ENCODE data around the gene CD226.
"Not testable (repeated sequence)": the region's sequence is repeated elsewhere in the genome, so short reads cannot be mapped to it uniquely, and the experiment has no call there.

The CD226 gene

DNA sequence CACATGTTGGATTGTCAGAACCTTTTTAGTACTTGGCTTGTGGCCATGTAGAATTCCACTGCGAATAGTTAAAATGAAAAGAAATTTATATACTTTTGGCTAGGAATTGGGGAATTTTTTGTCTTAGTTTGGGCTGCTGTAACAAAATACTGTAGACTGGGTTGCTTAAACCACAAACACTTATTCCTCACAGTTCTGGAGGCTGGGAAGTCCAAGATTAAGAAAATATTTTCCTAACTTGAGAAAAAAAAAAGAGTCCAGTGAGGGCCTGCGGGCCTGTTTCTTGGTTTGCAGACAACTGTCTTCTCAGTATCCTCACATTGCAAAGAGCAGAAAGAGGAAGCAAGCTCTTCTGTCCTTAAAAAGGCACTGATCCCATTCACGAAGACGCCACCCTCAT, 81.9 kb downstream of the CD226 start:
- peak; percentile 9 to 33 for DNase-seq

DNA sequence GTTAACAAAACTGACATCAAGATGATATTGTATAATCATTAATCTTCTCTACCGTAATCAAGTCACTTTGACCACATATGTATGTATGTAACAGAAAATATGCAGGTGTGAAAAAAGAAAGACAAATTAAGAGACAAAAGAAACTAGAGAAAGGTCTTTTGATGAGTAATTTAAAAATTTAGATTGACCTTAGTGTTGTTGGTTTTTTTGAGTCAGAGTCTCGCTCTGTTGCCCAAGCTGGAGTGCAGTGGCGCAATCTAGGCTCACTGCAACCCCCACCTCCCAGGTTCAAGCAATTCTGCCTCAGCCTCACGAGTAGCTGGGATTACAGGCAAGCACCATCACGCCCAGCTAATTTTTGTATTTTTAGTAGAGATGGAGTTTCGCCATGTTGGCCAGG, 82.9 kb downstream of the CD226 start:
- not testable (repeated sequence) for DNase-seq

DNA sequence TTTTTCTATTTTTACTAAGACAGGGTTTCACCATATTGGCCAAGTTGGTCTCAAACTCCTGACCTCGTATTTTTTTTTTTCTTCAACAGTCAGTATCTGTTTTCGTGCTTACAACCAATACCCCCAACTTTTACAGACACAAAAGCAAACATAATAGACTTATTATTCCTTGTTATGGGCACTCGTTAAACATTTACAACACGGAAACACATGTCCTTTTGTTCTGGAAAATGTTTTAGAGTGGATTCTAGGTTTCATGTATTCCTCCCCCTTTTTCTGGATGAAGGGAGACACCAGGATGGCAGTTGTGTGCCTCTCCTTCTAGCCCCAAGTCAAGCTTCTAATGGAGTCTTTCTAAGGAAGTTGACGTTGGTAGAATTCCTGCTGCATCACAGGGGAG, 88.8 kb downstream of the CD226 start:
- DNase-seq: no peak

DNA sequence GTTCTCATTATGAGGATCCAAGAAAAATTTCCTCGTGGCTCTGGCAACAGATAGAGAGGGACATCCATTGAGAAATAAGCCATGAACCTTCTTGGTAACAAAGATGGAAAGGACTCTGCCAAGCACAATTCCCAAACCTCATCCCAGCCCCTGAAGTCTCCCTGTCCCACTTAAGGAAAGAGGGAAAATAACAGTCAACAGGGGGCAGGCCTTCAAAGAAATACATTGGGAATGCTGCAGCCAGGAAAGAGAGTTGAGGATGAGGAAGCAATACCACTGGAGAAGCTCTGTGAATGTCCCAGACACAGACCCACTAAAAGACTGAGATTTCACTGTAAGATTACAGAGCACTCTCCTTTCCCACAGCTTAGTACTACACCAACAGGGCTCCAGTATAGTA, 93.2 kb downstream of the CD226 start:
- no peak for DNase-seq

DNA sequence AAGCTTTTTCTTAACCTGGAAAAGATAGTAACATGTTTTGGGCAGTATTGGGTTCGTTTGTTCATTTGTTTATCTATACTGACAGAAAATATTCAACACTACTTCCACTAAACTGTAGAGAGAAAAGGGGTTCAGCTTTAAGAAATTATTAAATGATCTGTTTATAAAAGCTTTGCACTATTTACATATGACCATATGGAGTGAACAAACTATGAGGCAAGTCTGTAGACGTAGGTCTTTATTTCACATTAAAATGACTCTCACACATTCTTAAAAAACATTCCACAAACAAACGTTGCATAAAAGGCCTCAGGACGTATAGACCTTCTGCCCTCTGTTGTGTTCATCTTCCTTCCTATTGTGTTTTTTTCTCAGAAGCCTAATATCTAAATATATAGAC, 94.6 kb downstream of the CD226 start:
- DNase-seq: no peak

DNA sequence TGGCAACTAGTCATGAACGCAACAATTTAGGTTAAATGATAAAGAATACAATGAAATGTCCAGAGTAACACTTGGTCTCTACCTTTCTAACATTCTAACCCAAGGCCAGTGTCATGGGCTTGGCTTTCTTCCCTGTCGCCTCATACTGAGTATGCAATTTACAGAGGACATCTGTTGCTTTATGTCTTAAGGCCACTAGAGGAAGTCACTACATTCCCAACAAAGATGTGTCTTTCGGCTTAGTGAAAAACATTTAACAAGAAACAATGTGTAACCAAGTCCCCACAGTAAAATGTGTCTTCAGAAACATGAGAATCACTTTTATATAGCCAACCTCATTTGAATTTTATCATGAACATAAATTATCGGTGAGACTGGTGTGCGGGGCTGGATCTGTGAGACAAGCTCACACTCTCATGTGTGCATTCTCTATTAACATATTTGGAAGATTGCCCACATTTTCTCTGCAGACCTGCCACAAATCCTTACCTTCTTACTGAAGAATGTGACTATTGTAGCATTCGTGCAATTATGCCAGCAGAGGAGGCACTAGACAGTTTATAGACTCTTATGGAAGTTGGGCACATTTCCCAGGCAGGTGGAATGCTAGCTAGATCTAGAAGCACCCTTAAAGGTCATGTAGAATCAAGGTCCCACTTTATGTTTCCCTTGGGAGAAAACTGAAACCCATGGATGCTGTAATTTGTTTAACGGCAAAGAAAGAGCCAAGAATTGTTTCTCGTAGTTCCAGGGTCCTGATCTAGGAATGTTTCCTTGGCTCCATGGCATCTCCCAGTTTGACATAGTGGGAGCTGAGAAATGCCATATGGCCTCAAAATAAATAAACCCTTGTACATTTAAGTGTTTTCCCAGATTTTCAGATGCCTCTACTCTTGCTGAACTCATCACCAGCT, 101.8 kb downstream of the CD226 start:
- DNase-seq: no peak

DNA sequence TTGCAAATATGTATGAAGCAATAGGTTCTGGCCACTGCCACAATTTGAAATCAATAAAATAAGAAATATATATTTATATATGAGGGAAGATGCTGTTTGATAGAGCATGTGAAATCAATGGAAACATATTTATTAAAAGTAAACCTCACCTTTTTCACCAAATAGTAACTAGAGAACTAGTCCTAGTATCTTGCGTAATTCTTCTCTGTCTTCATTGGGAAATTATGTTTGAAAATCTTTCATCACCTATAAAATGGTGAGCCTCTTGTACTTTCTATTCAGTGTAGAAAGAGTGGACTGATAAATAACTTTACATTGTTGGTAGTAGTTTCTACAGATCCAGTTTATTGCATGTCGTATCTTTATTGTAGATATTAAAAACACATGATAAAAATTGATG, 103.0 kb downstream of the CD226 start:
- no peak for DNase-seq

DNA sequence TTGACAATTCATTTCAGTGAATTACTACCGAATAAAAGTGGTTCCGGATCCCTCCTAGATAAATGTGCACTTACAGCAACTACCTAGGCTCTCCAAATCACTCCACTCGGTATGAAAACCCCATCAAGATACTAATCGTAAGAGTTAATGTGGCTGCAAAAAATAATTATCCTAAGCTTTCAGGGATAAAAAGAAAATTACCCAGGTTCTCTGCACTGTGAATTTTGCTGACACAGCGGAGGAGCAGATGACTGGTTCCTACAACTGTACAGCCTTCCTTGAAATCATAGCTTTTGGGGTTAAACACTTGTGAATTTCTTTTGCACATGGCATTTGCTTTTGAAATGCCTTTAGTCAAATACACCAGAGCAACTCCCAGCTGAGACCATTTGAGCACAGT, 104.7 kb downstream of the CD226 start:
- DNase-seq: no peak

DNA sequence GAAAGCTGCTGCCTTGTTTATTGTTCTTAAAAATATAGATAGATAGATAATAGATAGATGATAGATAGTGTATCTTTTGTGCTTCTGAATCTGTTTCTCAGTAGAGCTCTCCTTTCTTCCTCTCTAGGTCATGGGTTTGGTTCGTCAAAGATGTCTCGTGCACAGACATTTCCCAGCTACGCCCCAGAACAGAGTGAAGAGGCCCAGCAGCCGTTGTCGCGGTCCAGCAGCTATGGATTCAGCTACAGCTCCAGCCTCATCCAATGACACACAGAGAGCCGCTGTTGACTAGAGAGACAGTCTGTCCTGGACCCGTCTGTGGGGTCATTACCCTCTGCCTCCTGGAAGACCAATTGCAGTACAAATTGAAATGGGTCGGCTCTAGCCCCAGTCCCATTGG, 106.6 kb downstream of the CD226 start:
- DNase-seq: no peak

DNA sequence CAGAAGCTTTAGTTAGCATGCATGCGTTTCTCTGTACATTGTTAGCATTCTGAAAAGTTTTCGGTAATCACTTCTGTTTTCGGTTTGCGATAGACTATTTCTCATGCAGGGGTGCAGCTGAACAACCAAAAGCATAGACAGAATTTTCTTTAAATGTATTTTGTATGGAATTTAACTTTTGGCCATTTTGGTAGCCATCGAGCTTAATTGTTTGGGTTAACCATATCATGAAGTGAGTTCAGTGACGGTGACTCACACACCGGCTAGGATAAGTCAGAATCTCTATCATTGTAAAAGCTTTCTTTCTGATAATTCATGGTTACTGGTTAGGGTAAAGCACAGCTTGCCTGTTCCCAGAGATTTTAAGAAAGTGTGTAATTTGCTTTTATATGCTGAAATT, 107.2 kb downstream of the CD226 start:
- DNase-seq: no peak

DNA sequence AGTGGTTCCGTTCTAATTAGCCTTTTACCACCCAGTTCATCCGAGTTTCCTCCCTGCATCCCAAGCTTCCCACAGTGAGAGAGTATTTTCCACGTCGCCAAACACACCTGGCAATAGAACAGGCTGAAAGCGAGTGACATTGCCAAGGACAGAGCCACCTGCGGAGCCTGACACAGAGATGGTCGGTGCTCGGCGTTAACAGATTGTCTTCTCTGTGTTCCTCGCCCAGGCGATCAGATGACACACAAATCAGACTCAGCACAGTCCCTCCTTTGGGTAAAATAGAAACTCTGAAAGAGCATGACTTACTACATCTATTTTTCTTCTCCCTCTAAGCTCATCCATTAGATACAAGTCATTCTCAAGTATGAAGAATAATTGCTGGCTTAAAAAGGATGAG, 107.7 kb downstream of the CD226 start:
- DNase-seq: no peak

DNA sequence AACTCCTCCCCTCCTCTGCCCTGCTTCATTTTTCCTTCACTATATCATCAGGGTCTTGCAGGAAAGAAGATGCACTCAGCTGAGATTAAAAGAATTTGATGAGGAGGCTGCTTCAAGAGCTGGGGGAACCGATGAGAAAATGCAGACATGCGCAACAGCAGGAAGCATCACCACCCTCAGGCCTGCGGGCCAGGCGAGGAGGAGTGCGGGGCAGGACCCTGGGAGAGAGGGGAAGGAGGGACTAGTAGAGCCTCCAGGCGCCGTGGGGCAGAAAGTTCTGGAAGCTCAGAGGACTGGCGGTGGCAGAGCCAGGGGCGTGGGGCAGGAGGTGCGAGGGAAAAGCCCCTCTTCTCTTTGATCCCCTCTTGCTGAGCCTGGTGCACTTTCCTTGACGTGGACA, 108.2 kb downstream of the CD226 start:
- DNase-seq: no peak

DNA sequence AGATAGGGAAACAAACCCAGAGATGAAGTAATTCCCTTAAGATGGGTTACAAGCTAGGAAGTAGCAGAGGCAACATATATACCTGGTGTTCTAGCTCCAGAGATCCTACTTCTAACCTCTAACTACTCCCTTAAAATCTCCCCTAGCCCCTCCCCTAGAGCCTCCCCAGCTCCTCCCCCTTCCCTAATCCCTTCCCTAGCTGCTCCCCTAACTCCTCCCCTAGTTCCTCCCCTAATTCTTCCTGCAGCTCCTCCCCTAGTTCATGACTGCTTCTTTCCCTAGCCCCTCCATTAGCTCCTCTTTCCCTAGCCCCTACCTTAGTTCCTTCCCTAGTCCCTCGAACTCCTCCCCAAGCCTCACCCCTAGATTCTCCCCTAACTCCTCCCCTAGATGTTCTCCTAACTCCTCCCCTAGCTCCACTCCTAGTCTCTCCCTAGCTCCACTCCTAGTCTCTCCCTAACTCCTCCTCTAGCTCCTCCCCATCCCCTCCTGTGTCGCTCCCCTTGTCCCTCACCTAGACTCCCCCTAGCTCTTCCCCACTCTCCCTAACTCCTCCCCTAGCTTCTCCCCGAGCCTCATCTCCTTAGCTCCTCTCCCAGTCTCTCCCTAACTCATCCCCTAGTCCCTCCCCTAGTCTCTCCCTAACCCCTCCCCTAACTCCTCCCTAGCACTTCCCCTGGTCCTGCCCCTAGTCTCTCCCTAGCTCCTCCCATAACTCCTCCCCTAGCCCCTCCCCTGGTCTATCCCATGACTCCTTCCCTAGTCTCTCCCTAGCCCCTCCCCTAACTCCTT, 108.9 kb downstream of the CD226 start:
- no peak for DNase-seq

DNA sequence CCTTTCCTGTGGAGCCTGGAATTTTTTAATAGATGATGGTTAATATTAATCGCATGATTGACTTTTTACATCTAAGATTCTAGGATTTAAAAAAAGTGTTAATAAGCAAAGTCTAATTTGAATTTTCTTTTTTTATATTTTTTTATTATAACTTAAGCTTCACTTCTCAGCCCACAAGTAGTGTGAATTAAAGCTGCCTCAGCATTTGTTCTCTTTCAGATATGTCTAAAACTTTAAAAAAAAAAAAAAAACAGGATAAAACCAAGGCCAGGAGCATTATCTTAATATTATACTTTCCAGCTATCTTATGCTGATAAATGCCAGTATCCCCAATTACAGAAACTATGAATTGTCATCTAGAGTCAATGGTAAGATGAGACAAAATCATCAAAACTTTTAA, 109.7 kb downstream of the CD226 start:
- DNase-seq: no peak

DNA sequence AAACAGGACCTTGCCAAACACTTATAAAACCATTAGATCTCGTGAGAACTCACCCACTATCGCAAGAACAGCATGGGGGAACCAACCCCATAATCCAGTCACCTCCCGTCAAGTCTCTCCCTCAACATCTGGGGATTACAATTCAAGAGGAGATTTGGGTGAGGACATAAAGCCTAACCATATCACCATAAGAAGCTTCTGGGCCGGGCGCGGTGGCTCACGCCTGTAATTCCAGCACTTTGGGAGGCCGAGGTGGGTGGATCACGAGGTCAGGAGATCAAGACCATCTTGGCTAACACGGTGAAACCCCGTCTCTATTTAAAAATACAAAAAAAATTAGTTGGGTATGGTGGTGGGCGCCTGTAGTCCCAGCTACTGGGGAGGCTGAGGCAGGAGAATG, 112.7 kb downstream of the CD226 start:
- DNase-seq: not testable (repeated sequence)

DNA sequence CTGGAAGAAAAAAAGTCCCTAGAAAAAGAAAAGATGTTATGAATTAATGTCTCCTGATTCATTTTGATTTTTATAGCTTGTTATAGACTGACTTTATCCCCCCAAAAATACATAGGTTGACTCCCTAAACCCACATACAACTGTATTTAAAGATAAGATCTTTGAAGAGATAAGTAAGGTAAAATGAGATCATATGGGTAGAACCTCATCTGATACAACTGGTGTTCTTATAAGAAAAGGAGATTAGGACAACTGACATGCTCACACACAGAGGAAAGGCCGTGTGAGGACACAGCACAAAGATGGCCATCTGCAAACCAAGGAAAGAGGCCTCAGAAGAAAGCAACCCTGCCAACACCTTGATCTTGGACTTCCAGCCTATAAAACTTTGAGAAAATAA, 117.5 kb downstream of the CD226 start:
- no peak for DNase-seq

DNA sequence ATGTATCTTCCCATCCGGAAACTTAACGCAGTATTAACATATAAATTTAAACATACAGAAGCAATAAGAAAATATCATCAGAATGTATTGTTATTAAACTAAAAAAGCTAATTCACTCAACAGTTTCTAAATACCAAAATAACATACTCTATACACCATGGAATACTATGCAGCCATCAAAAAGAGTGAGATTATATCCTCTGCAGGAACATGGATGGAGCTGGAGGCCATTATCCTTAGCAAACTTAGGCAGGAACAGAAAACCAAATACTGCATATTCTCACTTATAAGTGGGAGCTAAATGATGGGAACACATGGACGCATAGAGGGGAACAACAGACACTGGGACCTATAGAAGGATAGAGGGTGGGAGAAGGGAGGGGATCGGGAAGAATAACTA, 127.1 kb downstream of the CD226 start:
- no peak for DNase-seq

DNA sequence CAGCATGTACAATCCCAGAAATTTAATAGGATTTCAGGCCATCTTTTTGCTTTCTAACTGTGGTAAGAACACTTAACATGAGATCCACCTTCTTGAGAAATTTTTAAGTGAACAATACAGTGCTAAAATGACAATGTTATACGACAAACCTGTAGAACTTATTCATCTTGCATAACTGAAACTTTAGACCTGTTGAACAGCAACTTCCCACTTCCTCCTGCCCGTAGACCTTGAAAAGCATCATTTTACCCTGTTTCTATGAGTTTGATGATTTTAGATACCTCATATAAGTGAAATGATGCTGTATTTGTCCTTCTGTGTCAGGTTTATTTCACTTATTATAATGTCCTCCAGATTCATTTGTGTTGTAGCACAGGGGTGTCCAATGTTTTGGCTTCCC, 128.2 kb downstream of the CD226 start:
- DNase-seq: no peak

DNA sequence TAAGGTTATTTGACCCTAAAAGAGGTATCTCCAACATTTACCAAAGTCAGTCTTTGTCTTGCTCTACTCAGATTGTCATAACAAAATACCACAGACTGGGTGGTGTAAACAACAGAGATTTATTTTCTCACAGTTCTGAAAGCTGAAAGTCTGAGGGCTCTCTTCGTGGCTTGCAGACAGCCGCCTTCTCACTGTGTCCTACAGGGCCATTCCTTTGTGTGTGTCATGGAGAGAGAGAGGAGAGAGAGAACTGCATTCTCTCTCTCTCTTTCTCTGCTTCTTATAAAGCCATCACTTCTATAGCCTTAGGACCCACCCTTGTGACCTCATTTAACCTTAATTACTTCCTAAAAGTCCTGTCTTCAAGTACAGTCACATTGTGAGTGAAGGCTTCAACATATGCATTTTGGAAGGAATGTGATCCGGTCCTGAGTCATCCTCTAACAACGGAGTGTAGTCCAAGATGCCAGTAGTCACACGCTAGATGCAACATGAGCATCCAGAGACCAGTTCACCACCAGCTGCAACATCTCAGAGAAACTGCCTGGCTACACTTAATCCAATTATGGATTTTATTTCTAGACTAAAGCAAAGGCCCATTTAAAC, 130.2 kb downstream of the CD226 start:
- DNase-seq: no peak

DNA sequence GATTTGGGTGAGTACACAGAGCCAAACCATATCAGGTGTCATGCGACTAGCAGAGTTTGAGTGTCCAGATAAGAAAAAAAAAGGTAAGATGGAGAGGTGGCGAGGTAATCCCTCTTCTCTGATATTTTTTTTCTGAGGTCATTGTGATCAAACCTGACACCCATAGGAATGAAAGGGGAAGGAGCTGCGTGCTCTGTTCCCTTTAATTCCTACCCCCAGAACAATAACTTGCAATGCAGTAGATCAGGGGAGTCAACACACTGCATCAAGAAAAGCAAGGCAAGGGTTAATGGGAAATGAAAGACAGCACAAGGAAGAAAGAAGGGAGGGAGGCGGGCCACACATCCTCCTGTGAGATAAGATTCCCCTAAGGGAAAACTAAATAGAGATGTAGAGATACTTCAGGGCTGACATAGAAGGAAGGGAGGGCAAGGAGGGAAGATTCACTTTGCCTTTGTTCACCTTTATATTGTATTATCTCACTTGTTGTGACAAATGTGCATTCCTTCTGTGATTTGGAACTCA, 132.8 kb downstream of the CD226 start:
- DNase-seq: no peak

DNA sequence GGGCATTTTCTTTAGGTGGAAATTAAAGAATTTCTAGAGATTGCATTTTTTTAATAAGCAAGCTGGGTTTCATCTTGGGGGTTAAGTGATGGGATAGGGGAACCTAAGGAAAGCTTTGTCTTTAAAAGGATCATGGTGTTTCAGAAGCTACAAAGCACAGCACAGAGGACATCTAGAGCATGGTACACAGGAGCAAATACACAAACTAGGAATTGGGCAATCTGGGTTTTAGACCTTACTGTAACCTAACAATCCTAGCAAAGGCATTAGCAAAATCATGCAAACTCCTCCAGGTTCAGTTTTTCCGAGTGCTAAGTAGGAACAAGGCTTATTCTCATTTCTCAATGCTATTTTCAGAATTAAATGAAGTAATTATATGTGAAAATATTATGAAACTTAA, 134.1 kb downstream of the CD226 start:
- DNase-seq: no peak

DNA sequence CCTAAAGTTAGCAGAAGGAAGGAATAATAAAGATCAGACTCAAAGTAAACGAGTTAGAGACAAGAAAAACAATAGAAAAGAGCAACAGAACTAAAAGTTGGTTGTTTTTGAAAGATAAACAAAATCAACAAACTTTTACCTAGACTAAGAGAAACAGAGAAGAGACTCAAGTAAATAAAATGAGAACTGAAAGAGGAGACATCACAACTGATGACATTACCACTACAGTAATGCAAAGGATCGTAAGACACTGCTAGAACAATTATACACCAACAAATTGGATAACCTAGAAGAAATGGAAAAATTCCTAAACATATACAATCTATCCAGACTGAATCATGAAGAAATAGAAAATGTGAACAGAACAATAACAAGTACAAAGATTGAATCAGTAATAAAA, 139.3 kb downstream of the CD226 start:
- DNase-seq: no peak

DNA sequence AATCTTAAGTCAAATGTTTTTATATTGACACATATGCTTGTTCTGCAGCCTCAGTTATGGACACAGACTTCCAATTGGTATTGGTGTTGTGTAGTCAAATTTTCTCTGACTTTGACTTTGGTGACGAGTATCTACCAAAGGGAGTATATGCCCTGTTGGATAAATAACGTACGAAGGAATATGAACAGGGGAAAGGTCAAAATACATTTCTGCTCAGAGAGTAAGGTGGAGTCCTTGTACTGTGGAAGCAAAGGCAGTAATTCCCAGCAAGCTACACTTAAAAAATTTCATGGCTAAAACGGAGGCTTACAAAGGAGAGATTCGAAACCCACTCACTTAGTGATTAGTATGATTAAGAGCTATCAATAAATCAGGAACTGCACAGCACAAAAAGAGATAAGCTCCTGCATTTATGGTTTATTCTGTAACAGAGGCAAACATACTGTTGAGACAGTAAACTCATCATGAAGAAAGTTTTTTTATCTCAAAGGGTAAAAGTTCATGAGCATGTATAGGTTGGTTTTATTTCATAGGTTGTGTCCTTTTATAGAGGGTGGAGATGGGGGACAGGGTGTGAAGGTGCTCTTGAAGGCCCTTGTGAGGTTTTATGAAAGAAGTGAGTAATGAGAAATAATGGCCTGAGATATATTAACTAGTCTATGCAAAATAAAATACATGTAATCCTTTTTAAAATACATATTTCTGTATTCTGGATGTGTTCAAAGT, 142.7 kb downstream of the CD226 start:
- DNase-seq: no peak
